SU-DHL-6 (cell line): ENCODE data around the gene DOK1.

Experiments
- H2AFZ ChIP-seq: fragments of 200-600 bp; sonication (generic); 2 replicates; pipeline ENCODE4 v1.6.1; 2014; ENCODE audit warnings: low read depth, mild to moderate bottlenecking, moderate library complexity, mixed read lengths, antibody characterized with exemption, low read length; ENCODE audit not compliant: severe bottlenecking
- H3F3A ChIP-seq: fragments of 200-600 bp; shearing (Covaris generic); 2 replicates; pipeline ENCODE4 v1.6.0; 2016; ENCODE audit warnings: antibody characterized with exemption, mild to moderate bottlenecking; ENCODE audit not compliant: insufficient read depth
- H3K27ac ChIP-seq: fragments of 200-600 bp; sonication (generic); 2 replicates; pipeline ENCODE4 v1.5.1; 2016; ENCODE audit warnings: low read depth, mild to moderate bottlenecking, low read length, moderate library complexity, mixed read lengths
- H3K27me3 ChIP-seq: fragments of 200-600 bp; sonication (generic), shearing (Covaris generic); 2 replicates; pipeline ENCODE4 v1.6.0; 2014; ENCODE audit warnings: mild to moderate bottlenecking, low read length
- H3K36me3 ChIP-seq: fragments of 200-600 bp; sonication (generic); 2 replicates; pipeline ENCODE4 v1.6.1; 2014; ENCODE audit warnings: mild to moderate bottlenecking, low read length, mixed read lengths
- H3K4me2 ChIP-seq: fragments of 300-600, 200-600 bp; shearing (Covaris generic), sonication (generic); 2 replicates; pipeline ENCODE4 v1.6.0; 2014; ENCODE audit warnings: low read length, low read depth, mild to moderate bottlenecking; ENCODE audit not compliant: poor library complexity, severe bottlenecking
- H3K4me3 ChIP-seq: fragments of 200-600 bp; sonication (generic); 2 replicates; pipeline ENCODE4 v1.5.1; 2014; ENCODE audit warnings: antibody characterized with exemption, low read length, mild to moderate bottlenecking, mixed read lengths; ENCODE audit not compliant: insufficient read depth, poor library complexity, severe bottlenecking
- H3K79me2 ChIP-seq: fragments of 200-600 bp; sonication (generic); 2 replicates; pipeline ENCODE4 v1.6.1; 2014; ENCODE audit warnings: mild to moderate bottlenecking, low read length, moderate library complexity; ENCODE audit not compliant: insufficient read depth
- H3K9ac ChIP-seq: fragments of 200-600 bp; sonication (generic); 2 replicates; pipeline ENCODE4 v1.7.0; 2014; ENCODE audit warnings: mild to moderate bottlenecking, low read length
- H3K9me2 ChIP-seq: fragments of 200-600 bp; sonication (generic); replicated peaks from 2 replicates; pipeline ENCODE4 v1.6.1; 2014; ENCODE audit warnings: low read length; ENCODE audit not compliant: insufficient read depth
- H3K9me3 ChIP-seq: fragments of 200-600 bp; sonication (generic); 2 replicates; pipeline ENCODE4 v1.6.1; 2014; ENCODE audit warnings: low read length, mixed read lengths; ENCODE audit not compliant: insufficient read depth
- H4K20me1 ChIP-seq: fragments of 200-600 bp; sonication (generic); 2 replicates; pipeline ENCODE4 v1.6.1; 2014; ENCODE audit warnings: low read depth, mild to moderate bottlenecking, antibody characterized with exemption, low read length, moderate library complexity, mixed read lengths
- CTCF ChIP-seq: fragments of 200-600 bp; sonication (generic); IDR thresholded peaks from one replicate; pipeline ENCODE4 v1.5.1; 2017; ENCODE audit warnings: antibody characterized with exemption, mild to moderate bottlenecking, low read length, moderate library complexity; ENCODE audit not compliant: insufficient read depth, poor library complexity, severe bottlenecking
- EZH2phosphoT487 ChIP-seq: fragments of 200-600 bp; sonication (generic), shearing (Covaris generic); conservative IDR thresholded peaks from 2 replicates; pipeline ENCODE4 v1.6.1; 2018; ENCODE audit warnings: mild to moderate bottlenecking, antibody characterized with exemption, low read length, moderate library complexity, mixed read lengths

DOK1 gene

GRCh38 chr2:74583504-74583903 is 29.0 kb downstream of the DOK1 start:
- H3K9me2 ChIP-seq, result no peaks in the 10 kb centered on the region
- no peak overlapping the region for H3K9ac ChIP-seq
- no peaks in the 10 kb centered on the region for H3F3A ChIP-seq
- H3K36me3 ChIP-seq, result no peaks in the 10 kb centered on the region
- no peaks in the 10 kb centered on the region for H4K20me1 ChIP-seq
- TF ChIP-seq EZH2phosphoT487, result no peak
- no peak for TF ChIP-seq CTCF
- H3K4me3 ChIP-seq, result no peak overlapping the region
- H3K79me2 ChIP-seq, result no peaks in the 10 kb centered on the region
- H3K27me3 ChIP-seq, result no peaks in the 10 kb centered on the region
- no peak overlapping the region for H3K4me2 ChIP-seq
- no peaks in the 10 kb centered on the region for H3K9me3 ChIP-seq
- H3K27ac ChIP-seq, result no peak overlapping the region
- H2AFZ ChIP-seq, result no peak overlapping the region

- H4K20me1 ChIP-seq, result no peaks in the 10 kb centered on the region
- no peaks in the 10 kb centered on the region for H3K27me3 ChIP-seq
- H3K9me3 ChIP-seq, result no peaks in the 10 kb centered on the region
- no peaks in the 10 kb centered on the region for H3F3A ChIP-seq
- no peak overlapping the region for H3K4me2 ChIP-seq
- H3K9me2 ChIP-seq, result no peaks in the 10 kb centered on the region
- TF ChIP-seq EZH2phosphoT487 (no peak), CTCF (no peak)
- H3K4me3 ChIP-seq, result no peak overlapping the region
- H3K79me2 ChIP-seq, result no peaks in the 10 kb centered on the region
- H3K36me3 ChIP-seq, result no peaks in the 10 kb centered on the region
- no peak overlapping the region for H3K9ac ChIP-seq
- H2AFZ ChIP-seq, result no peak overlapping the region
- no peak overlapping the region for H3K27ac ChIP-seq
Measured at GRCh38 chr2:74584088-74584645, 29.6 kb downstream of the DOK1 start.

GRCh38 chr2:74585406-74586185 is 31.1 kb downstream of the DOK1 start:
- Histone ChIP-seq H3K9me3 (no peaks in the 10 kb centered on the region), H2AFZ (no peak overlapping the region), H3K79me2 (no peaks in the 10 kb centered on the region), H3K9me2 (no peaks in the 10 kb centered on the region), H4K20me1 (no peaks in the 10 kb centered on the region), H3K27me3 (no peaks in the 10 kb centered on the region), H3K4me2 (peak overlapping the region; percentile 6), H3F3A (no peaks in the 10 kb centered on the region), H3K4me3 (no peak overlapping the region), H3K27ac (no peak overlapping the region), H3K9ac (no peak overlapping the region), H3K36me3 (no peaks in the 10 kb centered on the region)
- TF ChIP-seq EZH2phosphoT487 (no peak), CTCF (no peak)
